ENCODE data around the gene SDR39U1. TPM values are rescaled to one million over a fixed set of nuclear protein-coding genes. Genes with fewer than 3 reads are reported as not detected.

Gene SDR39U1
- total RNA-seq, 1 donor from 2014 or later: 80.0 TPM

- ChIA-PET CTCF (interaction anchor here (1.2 kb wide), 1 partner anchor 32 kb away, joined by 3 read pairs; no protein-coding TSS in a partner anchor), POLR2A (interaction anchor here (0.6 to 1.1 kb wide), 3 partner anchors 31 to 318 kb away, joined by 3 to 8 read pairs (median 5); partner anchors contain the start of gene KHNYN)
- Mint-ChIP-seq H3K9me3 (no peaks in the 10 kb centered on the region), H3K27ac (no peak within 1 kb of the TSS), H3K27me3 (peaks cover 30% of the 10 kb centered on the region), H3K4me3 (peak within 1 kb of the TSS; percentile 71), H3K4me1 (peaks cover 11% of the 10 kb centered on the region), H3K36me3 (ENCODE audit: low read depth) (no peaks in the 10 kb centered on the region)
- intact Hi-C loops (cut with micrococcal nuclease): loop anchor here (5.0 kb wide), 1 partner anchor 33 kb away; no protein-coding TSS in a partner anchor
- ATAC-seq (ENCODE audit: low read depth) (peak; percentile 89), DNase-seq (peak; percentile 30)
- no peak for TF ChIP-seq CTCF (IDR thresholded peaks at IDR 0.05)
Observed at GRCh38 chr14:24398653-24399446, 43.7 kb downstream of the SDR39U1 start, which contains the start of gene NYNRIN. TSS of gene NYNRIN (plus strand) at chr14:24399003. CDS start at chr14:24399247, 244 bp downstream.

GRCh38 chr14:24398293-24398652, 44.3 kb downstream of the SDR39U1 start:
- DNase-seq (no peak), ATAC-seq (ENCODE audit: low read depth) (no peak)
- TF ChIP-seq CTCF (IDR thresholded peaks at IDR 0.05): no peak
- Mint-ChIP-seq H3K27ac (no peak overlapping the region), H3K9me3 (no peaks in the 10 kb centered on the region), H3K4me1 (peaks cover 11% of the 10 kb centered on the region), H3K4me3 (no peak overlapping the region), H3K27me3 (peaks cover 27% of the 10 kb centered on the region), H3K36me3 (ENCODE audit: low read depth) (no peaks in the 10 kb centered on the region)
- ChIA-PET POLR2A (interaction anchor here (0.6 to 1.1 kb wide), 2 partner anchors 32 kb away, joined by 3 to 8 read pairs; partner anchors contain the start of gene KHNYN), CTCF (interaction anchor here (1.2 kb wide), 1 partner anchor 33 kb away, joined by 3 read pairs; no protein-coding TSS in a partner anchor)
- intact Hi-C loops (cut with micrococcal nuclease): loop anchor here (5.0 kb wide), 1 partner anchor 34 kb away; no protein-coding TSS in a partner anchor

- intact Hi-C loops (cut with micrococcal nuclease): loop anchor here (5.0 kb wide), 1 partner anchor 35 kb away; no protein-coding TSS in a partner anchor
- H3K9me3 Mint-ChIP-seq: no peaks in the 10 kb centered on the region
- no peak for TF ChIP-seq CTCF (IDR thresholded peaks at IDR 0.05)
- ATAC-seq (ENCODE audit: low read depth): no peak
- no peaks in the 10 kb centered on the region for H3K36me3 Mint-ChIP-seq (ENCODE audit: low read depth)
- peaks cover 11% of the 10 kb centered on the region for H3K4me1 Mint-ChIP-seq
- CTCF ChIA-PET: interaction anchor here (1.2 kb wide), 1 partner anchor 33 kb away, joined by 3 read pairs; no protein-coding TSS in a partner anchor
- peaks cover 22% of the 10 kb centered on the region for H3K27me3 Mint-ChIP-seq
- H3K4me3 Mint-ChIP-seq: peak overlapping the region; percentile 1
- DNase-seq: no peak
- no peak overlapping the region for H3K27ac Mint-ChIP-seq
- POLR2A ChIA-PET: no interaction called here
Observed at GRCh38 chr14:24397639-24398292, 44.8 kb downstream of the SDR39U1 start.

GRCh38 chr14:24395609-24396582, 46.7 kb downstream of the SDR39U1 start:
- H3K4me3 Mint-ChIP-seq: no peak overlapping the region
- H3K27me3 Mint-ChIP-seq: peaks cover 21% of the 10 kb centered on the region
- peaks cover 11% of the 10 kb centered on the region for H3K4me1 Mint-ChIP-seq
- no peaks in the 10 kb centered on the region for H3K9me3 Mint-ChIP-seq
- H3K36me3 Mint-ChIP-seq (ENCODE audit: low read depth): no peaks in the 10 kb centered on the region
- ATAC-seq (ENCODE audit: low read depth): no peak
- H3K27ac Mint-ChIP-seq: no peak overlapping the region
- ChIA-PET CTCF (no interaction called here), POLR2A (interaction anchor here (0.7 to 2.7 kb wide), 2 partner anchors 24 to 34 kb away, joined by 3 to 10 read pairs; partner anchors contain the start of genes CBLN3 and KHNYN)
- intact Hi-C loops (cut with micrococcal nuclease): loop anchor here (5.0 kb wide), 1 partner anchor 36 kb away; no protein-coding TSS in a partner anchor
- TF ChIP-seq CTCF (IDR thresholded peaks at IDR 0.05): no peak
- DNase-seq: no peak

All from activated B cell treated with CpG ODN at 0.5 μM for 24 hours (primary cell).